Bronchial epithelial cell (primary cell): Measurements from ENCODE around the gene KCNF1. TPM values are rescaled to one million over a fixed set of nuclear protein-coding genes. Genes with fewer than 3 reads are reported as not detected.

Experiments used
- DNase-seq: peaks from one replicate; pipeline ENCODE4 v3.0.0-alpha.2; 2010; ENCODE audit warnings: low read depth
- FAIRE-seq: peaks from 2 replicates; lab custom pipeline; 2011; peaks lifted over from hg19 to GRCh38; lab: Jason Lieb, UNC
- H3K27me3 ChIP-seq: 2 replicates; pipeline ENCODE4 v1.5.1; 2011; ENCODE audit warnings: low read length; ENCODE audit not compliant: control insufficient read depth, insufficient read depth
- H3K36me3 ChIP-seq: 2 replicates; pipeline ENCODE4 v1.5.1; 2011; ENCODE audit warnings: low read length; ENCODE audit not compliant: control insufficient read depth, insufficient read depth
- H3K4me3 ChIP-seq: 2 replicates; pipeline ENCODE4 v1.5.1; 2011; ENCODE audit warnings: mild to moderate bottlenecking, low read depth, low read length, control low read depth
- CTCF ChIP-seq: IDR thresholded peaks from 2 replicates; pipeline ENCODE4 v1.5.1; 2011; ENCODE audit warnings: mild to moderate bottlenecking, moderate library complexity, low read length, control low read depth, inconsistent platforms; ENCODE audit not compliant: insufficient read depth, severe bottlenecking
- total RNA-seq: library from RNA; depleted of rRNA; stranded (reverse); fragments of >200 nt; gene quantifications from 2 replicates; pipeline ENCODE4 v1.2.1, GENCODE V29; 2014

The KCNF1 gene
- total RNA-seq, 1 donor from 2014 or later = not detected

GRCh38 chr2:10883066-10883465, 28.7 kb upstream of the KCNF1 start:
- Histone ChIP-seq H3K36me3 (no peaks in the 10 kb centered on the region), H3K27me3 (no peaks in the 10 kb centered on the region), H3K4me3 (no peak overlapping the region)
- no peak for TF ChIP-seq CTCF
- FAIRE-seq (no peak), DNase-seq (no peak)

GRCh38 chr2:10883801-10884478, 27.8 kb upstream of the KCNF1 start:
- H3K27me3 ChIP-seq = no peaks in the 10 kb centered on the region
- no peak for FAIRE-seq
- TF ChIP-seq CTCF = no peak

GRCh38 chr2:10884574-10884975, 27.2 kb upstream of the KCNF1 start:
- FAIRE-seq (no peak), DNase-seq (no peak)
- TF ChIP-seq CTCF = no peak
- Histone ChIP-seq H3K4me3 (no peak overlapping the region), H3K27me3 (no peaks in the 10 kb centered on the region), H3K36me3 (no peaks in the 10 kb centered on the region)

More at GRCh38 chr2:10883801-10884478, 27.8 kb upstream of the KCNF1 start:
- no peak for DNase-seq
- no peaks in the 10 kb centered on the region for H3K36me3 ChIP-seq
- H3K4me3 ChIP-seq = no peak overlapping the region

GRCh38 chr2:10885094-10885860, 26.5 kb upstream of the KCNF1 start:
- Histone ChIP-seq H3K36me3 (no peaks in the 10 kb centered on the region), H3K27me3 (no peaks in the 10 kb centered on the region), H3K4me3 (no peak overlapping the region)
- DNase-seq (no peak), FAIRE-seq (no peak)
- no peak for TF ChIP-seq CTCF

GRCh38 chr2:10887476-10887875, 24.3 kb upstream of the KCNF1 start:
- no peak for TF ChIP-seq CTCF
- Histone ChIP-seq H3K27me3 (peaks cover 7% of the 10 kb centered on the region), H3K4me3 (no peak overlapping the region), H3K36me3 (no peaks in the 10 kb centered on the region)
- FAIRE-seq = no peak
- DNase-seq = no peak
